K562 (cell line): ENCODE measurements around the gene CREB3L4.
"Not testable (repeated sequence)": the region's sequence is repeated elsewhere in the genome, so short reads cannot be mapped to it uniquely, and the experiment has no call there.

ENCODE experiments used
- BCLAF1 ChIP-seq, 2 experiments: fragments of 450-650 bp in 1 of 2; IDR thresholded peaks; 2 replicates each; pipeline ENCODE4 v1.6.1; 2011 to 2017; ENCODE audit warnings: low read depth in 2 of 2, antibody characterized with exemption in 1 of 2, borderline replicate concordance in 1 of 2, low read length in 1 of 2, mild to moderate bottlenecking in 1 of 2, mixed read lengths in 1 of 2; ENCODE audit not compliant: control insufficient read depth in 1 of 2
- ETS1 ChIP-seq: conservative IDR thresholded peaks from 2 replicates; pipeline ENCODE4 v1.6.1; 2011; ENCODE audit warnings: low read depth, mild to moderate bottlenecking, low read length; ENCODE audit not compliant: control insufficient read depth
- GABPA ChIP-seq: fragments of 200-800 bp; sonication (Bioruptor generic); conservative IDR thresholded peaks from 2 replicates; pipeline ENCODE4 v1.6.1; 2016; ENCODE audit warnings: low read depth, missing genetic modification characterization, missing compliant biosample characterization
- L3MBTL2 ChIP-seq: fragments of 450-650 bp; IDR thresholded peaks from 2 replicates; pipeline ENCODE4 v1.6.1; 2016; ENCODE audit warnings: mild to moderate bottlenecking, moderate library complexity
- RNF2 ChIP-seq: sonication (generic); IDR thresholded peaks from 2 replicates; pipeline ENCODE4 v1.6.1; 2016
- SP1 ChIP-seq: sonication (generic); formaldehyde crosslinking; IDR thresholded peaks from 2 replicates; pipeline ENCODE4 v1.8.1; 2022; ENCODE audit warnings: mild to moderate bottlenecking, missing genetic modification reagents
- TBP ChIP-seq: optimal IDR thresholded peaks from 2 replicates; pipeline ENCODE3; 2011; ENCODE audit warnings: low read depth, low read length, improper control_type of control experiment
- USF2 ChIP-seq: sonication (generic); formaldehyde crosslinking; IDR thresholded peaks from 2 replicates; pipeline ENCODE4 v1.5.0; 2020; ENCODE audit warnings: missing genetic modification reagents
- ZNF512 ChIP-seq: IDR thresholded peaks from 2 replicates; pipeline ENCODE4 v1.6.1; 2016; ENCODE audit warnings: missing genetic modification characterization, missing compliant biosample characterization
- TF ChIP-seq, protein P1 (sequence below), 3 experiments: IDR thresholded peaks in 2 of 3; conservative IDR thresholded peaks in 1 of 3; 2 replicates each; pipeline ENCODE4 v1.5.1; 2011 to 2012; ENCODE audit warnings: low read length in 3 of 3, mild to moderate bottlenecking in 3 of 3, control low read depth in 2 of 3, improper control_type of control experiment in 1 of 3, inconsistent platforms in 1 of 3, low read depth in 1 of 3, mixed read lengths in 1 of 3, moderate library complexity in 1 of 3; ENCODE audit not compliant: insufficient read depth in 2 of 3

- not testable (repeated sequence) for TF ChIP-seq USF2 (CRISPR knock-in tag); TBP; ETS1; BCLAF1 (IDR thresholded peaks at IDR 0.05; ENCODE audit: borderline replicate concordance in 1 of 2, control insufficient read depth in 1 of 2, low read depth in 2 of 2, low read length in 1 of 2); L3MBTL2; SP1 (CRISPR knock-in tag); RNF2; ZNF512 (tag); GABPA
- TF ChIP-seq, protein P1, sequence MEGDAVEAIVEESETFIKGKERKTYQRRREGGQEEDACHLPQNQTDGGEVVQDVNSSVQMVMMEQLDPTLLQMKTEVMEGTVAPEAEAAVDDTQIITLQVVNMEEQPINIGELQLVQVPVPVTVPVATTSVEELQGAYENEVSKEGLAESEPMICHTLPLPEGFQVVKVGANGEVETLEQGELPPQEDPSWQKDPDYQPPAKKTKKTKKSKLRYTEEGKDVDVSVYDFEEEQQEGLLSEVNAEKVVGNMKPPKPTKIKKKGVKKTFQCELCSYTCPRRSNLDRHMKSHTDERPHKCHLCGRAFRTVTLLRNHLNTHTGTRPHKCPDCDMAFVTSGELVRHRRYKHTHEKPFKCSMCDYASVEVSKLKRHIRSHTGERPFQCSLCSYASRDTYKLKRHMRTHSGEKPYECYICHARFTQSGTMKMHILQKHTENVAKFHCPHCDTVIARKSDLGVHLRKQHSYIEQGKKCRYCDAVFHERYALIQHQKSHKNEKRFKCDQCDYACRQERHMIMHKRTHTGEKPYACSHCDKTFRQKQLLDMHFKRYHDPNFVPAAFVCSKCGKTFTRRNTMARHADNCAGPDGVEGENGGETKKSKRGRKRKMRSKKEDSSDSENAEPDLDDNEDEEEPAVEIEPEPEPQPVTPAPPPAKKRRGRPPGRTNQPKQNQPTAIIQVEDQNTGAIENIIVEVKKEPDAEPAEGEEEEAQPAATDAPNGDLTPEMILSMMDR (IDR thresholded peaks at IDR 0.05 in 2 of 3, conservative IDR thresholded peaks at IDR 0.05 in 1 of 3; ENCODE audit: insufficient read depth in 2 of 3, low read depth in 1 of 3, low read length in 3 of 3) = not testable (repeated sequence)
Measured at GRCh38 chr1:154012543-154012942, 44.8 kb downstream of the CREB3L4 start.
